GM23338 (cell line): ENCODE data around the gene SH3TC1.

ENCODE experiments used
- CREB1 ChIP-seq: fragments of 250-450 bp; sonication (Bioruptor Pico); IDR thresholded peaks from 2 replicates; pipeline ENCODE4 v1.5.0; 2020; ENCODE audit warnings: low read depth, mild to moderate bottlenecking, moderate library complexity
- EZH2 ChIP-seq: fragments of 200-600 bp; sonication (generic); IDR thresholded peaks from one replicate; pipeline ENCODE4 v1.8.0; 2017; ENCODE audit warnings: antibody characterized with exemption, mild to moderate bottlenecking, low read depth; ENCODE audit not compliant: unreplicated experiment
- JUNB ChIP-seq: IDR thresholded peaks from one replicate; pipeline ENCODE4 v1.6.1; 2016; ENCODE audit warnings: antibody characterized with exemption; ENCODE audit not compliant: unreplicated experiment
- TF ChIP-seq, protein P1 (sequence below): IDR thresholded peaks from one replicate; pipeline ENCODE4 v1.6.1; 2018; ENCODE audit warnings: antibody characterized with exemption; ENCODE audit not compliant: unreplicated experiment
- TF ChIP-seq, protein P2 (sequence below), 2 experiments: fragments of 200-600 bp in 1 of 2; sonication (generic) in 1 of 2; conservative IDR thresholded peaks; 2 replicates each; pipeline versions ENCODE4 v1.5.1 to v1.6.1; 2016 to 2017; ENCODE audit warnings: antibody characterized with exemption in 2 of 2, low read depth in 2 of 2, mild to moderate bottlenecking in 2 of 2, moderate library complexity in 1 of 2

DNA sequence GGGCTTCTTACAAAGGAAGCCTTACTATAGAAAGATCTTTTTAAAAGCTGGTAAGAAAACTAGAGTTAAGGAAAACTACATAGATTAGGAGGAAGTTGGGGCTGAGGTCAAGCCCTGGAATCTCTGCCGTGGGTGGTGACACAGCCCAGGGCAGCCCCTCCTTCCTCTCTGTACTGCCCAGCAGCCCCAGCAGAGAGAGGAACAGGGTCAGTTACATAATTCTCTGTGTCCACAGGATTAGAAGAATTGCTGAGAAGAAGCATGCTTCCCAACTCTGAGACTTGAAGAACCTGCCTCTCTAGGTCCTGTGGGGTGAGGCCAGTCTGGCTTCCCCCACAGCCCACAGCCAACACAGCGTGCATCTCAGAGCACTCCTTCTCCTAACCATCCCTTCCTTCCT lies 31.3 kb upstream of the SH3TC1 start:
- TF ChIP-seq, protein P1, sequence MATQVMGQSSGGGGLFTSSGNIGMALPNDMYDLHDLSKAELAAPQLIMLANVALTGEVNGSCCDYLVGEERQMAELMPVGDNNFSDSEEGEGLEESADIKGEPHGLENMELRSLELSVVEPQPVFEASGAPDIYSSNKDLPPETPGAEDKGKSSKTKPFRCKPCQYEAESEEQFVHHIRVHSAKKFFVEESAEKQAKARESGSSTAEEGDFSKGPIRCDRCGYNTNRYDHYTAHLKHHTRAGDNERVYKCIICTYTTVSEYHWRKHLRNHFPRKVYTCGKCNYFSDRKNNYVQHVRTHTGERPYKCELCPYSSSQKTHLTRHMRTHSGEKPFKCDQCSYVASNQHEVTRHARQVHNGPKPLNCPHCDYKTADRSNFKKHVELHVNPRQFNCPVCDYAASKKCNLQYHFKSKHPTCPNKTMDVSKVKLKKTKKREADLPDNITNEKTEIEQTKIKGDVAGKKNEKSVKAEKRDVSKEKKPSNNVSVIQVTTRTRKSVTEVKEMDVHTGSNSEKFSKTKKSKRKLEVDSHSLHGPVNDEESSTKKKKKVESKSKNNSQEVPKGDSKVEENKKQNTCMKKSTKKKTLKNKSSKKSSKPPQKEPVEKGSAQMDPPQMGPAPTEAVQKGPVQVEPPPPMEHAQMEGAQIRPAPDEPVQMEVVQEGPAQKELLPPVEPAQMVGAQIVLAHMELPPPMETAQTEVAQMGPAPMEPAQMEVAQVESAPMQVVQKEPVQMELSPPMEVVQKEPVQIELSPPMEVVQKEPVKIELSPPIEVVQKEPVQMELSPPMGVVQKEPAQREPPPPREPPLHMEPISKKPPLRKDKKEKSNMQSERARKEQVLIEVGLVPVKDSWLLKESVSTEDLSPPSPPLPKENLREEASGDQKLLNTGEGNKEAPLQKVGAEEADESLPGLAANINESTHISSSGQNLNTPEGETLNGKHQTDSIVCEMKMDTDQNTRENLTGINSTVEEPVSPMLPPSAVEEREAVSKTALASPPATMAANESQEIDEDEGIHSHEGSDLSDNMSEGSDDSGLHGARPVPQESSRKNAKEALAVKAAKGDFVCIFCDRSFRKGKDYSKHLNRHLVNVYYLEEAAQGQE: no peak
- TF ChIP-seq, protein P2, sequence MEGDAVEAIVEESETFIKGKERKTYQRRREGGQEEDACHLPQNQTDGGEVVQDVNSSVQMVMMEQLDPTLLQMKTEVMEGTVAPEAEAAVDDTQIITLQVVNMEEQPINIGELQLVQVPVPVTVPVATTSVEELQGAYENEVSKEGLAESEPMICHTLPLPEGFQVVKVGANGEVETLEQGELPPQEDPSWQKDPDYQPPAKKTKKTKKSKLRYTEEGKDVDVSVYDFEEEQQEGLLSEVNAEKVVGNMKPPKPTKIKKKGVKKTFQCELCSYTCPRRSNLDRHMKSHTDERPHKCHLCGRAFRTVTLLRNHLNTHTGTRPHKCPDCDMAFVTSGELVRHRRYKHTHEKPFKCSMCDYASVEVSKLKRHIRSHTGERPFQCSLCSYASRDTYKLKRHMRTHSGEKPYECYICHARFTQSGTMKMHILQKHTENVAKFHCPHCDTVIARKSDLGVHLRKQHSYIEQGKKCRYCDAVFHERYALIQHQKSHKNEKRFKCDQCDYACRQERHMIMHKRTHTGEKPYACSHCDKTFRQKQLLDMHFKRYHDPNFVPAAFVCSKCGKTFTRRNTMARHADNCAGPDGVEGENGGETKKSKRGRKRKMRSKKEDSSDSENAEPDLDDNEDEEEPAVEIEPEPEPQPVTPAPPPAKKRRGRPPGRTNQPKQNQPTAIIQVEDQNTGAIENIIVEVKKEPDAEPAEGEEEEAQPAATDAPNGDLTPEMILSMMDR (conservative IDR thresholded peaks at IDR 0.05; ENCODE audit: low read depth in 2 of 2): no peak
- TF ChIP-seq CREB1 (CRISPR knock-in tag): no peak
- no peak for TF ChIP-seq JUNB
- TF ChIP-seq EZH2: no peak
